ENCODE results near the gene PLK3.
A peak's percentile ranks its signal among the peaks of the same experiment; 100 is the strongest.
"Not testable (repeated sequence)": the region's sequence is repeated elsewhere in the genome, so short reads cannot be mapped to it uniquely, and the experiment has no call there.

The PLK3 gene

DNA sequence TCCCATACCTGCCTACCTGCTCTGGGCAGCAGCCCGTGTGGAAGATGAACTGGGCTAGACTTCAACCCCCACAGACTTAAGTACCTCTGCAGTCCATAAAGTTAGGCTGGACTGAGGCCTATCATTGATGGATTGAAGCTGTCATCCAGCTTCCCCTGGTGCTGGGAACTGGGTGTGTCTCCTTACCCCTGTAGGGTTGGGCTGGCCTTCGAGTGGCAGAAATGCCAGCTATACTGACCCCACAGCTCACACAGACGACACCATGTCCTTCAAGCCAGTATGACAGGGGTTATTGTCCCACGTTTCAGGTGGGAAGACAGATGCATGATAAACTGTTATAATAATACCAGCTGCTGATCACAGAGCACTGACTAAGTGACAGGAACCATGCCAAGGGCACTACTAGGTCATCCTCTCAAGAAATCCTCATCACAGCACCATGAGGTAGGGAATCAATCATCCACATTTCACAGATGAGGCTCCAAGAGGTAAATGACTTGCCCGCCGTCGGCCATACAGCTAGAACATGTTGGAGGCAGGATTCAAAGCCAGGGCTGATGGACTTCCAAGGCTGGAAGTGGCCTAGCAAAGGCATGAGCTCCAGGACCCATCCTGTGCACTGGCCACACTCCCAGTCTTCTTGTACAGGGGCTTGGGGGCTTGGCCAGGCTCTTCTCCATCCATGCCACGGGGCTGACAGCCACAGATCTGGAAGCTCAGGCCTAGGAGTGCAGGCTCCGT lies 11.9 kb upstream of the PLK3 start, which contains the start of gene BEST4:
Gene BEST4, minus strand, starts transcription at position 51 of the 741 bp plus-strand sequence. CDS start 465 bp downstream, outside the sequence.
- H3K9ac ChIP-seq (ENCODE audit: low read depth, low read length) = no peak within 1 kb of the TSS
- peaks cover 9% of the 10 kb centered on the region for H3K27me3 ChIP-seq (ENCODE audit: control insufficient read depth, insufficient read depth, low read length)
- peaks cover 30% of the 10 kb centered on the region for H3K4me1 ChIP-seq (ENCODE audit: control insufficient read depth, insufficient read depth, low read length)
- no peaks in the 10 kb centered on the region for H3K36me3 ChIP-seq (ENCODE audit: control insufficient read depth, insufficient read depth, low read length)
- no peaks in the 10 kb centered on the region for H3K9me3 ChIP-seq (ENCODE audit: control insufficient read depth, insufficient read depth, low read length)
- H3K4me3 ChIP-seq (ENCODE audit: low read depth, low read length) = no peak within 1 kb of the TSS
- H3K27ac ChIP-seq (ENCODE audit: low read depth, low read length) = no peak within 1 kb of the TSS

DNA sequence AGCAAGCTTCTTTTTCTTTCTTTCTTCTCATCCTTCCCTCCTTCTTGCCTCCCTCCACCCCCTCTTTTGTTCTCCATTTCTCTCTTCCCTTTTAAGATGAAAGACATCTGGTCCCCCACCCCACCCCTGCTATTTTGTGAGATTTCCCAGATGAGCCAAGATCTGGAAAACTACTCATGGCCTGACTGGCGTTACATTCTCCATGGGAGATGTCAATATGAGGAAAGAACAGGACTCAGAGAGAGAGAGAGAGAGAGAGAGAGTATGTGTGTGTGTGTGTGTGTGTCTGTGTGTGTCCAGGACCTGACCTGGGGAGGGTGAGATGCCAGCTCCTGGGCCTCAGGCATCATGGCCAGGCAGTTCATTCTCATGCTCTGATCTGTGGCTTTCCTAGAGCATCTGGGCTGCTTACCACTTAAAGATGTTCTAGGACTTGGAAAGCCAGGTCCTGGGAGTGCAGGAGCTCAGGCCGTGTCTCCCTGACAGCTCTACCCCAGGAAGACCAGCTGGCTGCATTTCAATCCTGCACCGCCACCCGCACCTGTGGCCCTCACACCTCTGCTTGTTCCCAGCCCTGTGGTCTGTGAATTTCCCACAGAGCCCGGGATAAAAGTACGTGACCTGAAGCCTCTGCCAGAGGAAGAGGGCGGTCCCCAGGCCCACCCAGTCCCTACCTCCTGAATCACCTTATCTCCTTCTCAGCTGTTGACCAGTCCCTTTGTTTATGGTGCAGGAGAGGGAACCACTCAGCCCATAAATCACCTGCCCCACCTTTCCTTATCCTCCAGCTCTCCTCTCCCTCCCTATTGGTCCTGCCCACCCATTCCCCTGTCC lies 9.0 kb upstream of the PLK3 start:
- Histone ChIP-seq H3K4me1 (ENCODE audit: control insufficient read depth, insufficient read depth, low read length) (peaks cover 17% of the 10 kb centered on the region), H3K9ac (ENCODE audit: low read depth, low read length) (no peak overlapping the region), H3K9me3 (ENCODE audit: control insufficient read depth, insufficient read depth, low read length) (no peaks in the 10 kb centered on the region), H3K4me3 (ENCODE audit: low read depth, low read length) (no peak overlapping the region), H3K27ac (ENCODE audit: low read depth, low read length) (no peak overlapping the region), H3K27me3 (ENCODE audit: control insufficient read depth, insufficient read depth, low read length) (peaks cover 3% of the 10 kb centered on the region; the same call in 1 of the 2 replicates), H3K36me3 (ENCODE audit: control insufficient read depth, insufficient read depth, low read length) (no peaks in the 10 kb centered on the region)

DNA sequence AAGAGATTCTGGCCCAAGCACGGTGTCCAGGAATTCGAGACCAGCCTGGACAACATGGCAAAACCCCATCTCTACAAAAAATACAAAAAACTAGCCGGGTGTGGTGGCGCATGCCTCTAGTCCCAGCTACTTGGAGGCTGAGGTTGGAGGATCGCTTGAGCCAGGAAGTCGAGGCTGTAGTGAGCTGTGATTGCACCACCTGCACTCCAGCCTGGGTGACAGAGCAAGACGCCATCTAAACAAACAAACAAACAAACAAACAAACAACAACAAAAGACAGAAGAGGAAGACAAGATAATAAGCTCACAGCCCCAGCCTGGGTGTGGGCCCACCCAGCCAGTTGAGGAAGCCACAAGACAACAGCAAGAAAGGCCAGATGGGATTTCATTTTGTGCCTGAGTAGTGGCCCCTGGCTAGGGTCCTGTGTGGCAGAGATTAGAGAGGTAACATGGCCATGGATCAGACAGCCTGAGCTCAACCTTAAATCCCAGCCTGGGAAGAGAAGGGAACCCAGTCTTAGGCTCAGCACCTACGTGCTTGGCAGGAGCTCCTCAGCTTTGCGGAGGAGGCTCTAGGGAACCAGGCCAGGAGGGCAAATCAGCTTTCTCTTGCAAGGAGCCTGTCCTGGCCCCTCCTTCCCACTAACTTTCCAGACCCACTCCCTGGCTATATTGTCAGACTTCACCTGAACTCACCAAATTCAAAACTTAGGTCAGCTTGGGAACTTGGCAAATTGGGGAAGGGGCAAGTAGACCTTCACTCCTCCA lies 7.3 kb upstream of the PLK3 start:
- no peaks in the 10 kb centered on the region for H3K36me3 ChIP-seq (ENCODE audit: control insufficient read depth, insufficient read depth, low read length)
- peak overlapping the region; percentile 58 for H3K27ac ChIP-seq (ENCODE audit: low read depth, low read length)
- H3K9ac ChIP-seq (ENCODE audit: low read depth, low read length) = no peak overlapping the region
- H3K27me3 ChIP-seq (ENCODE audit: control insufficient read depth, insufficient read depth, low read length) = no peaks in the 10 kb centered on the region
- peaks cover 10% of the 10 kb centered on the region for H3K4me1 ChIP-seq (ENCODE audit: control insufficient read depth, insufficient read depth, low read length)
- no peaks in the 10 kb centered on the region for H3K9me3 ChIP-seq (ENCODE audit: control insufficient read depth, insufficient read depth, low read length)
- no peak overlapping the region for H3K4me3 ChIP-seq (ENCODE audit: low read depth, low read length)

DNA sequence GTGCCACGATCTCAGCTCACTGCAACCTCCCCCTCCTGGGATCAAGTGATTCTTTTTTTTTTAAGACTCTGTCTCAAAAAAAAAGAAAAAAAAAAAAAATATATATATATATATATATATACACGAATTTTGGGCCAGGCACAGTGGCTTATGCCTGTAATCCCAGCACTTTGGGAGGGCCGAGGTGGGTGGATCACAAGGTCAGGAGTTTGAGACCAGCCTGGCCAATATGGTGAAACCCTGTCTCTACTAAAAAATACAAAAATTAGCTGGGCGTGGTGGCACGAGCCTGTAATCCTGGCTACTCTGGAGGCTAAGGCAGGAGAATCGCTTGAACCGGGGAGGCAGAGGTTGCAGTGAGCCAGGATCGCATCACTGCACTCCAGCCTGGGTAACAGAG lies 2.3 kb upstream of the PLK3 start:
- H3K27me3 ChIP-seq (ENCODE audit: control insufficient read depth, insufficient read depth, low read length); H3K9ac ChIP-seq (ENCODE audit: low read depth, low read length); H3K27ac ChIP-seq (ENCODE audit: low read depth, low read length); H3K4me3 ChIP-seq (ENCODE audit: low read depth, low read length); H3K4me1 ChIP-seq (ENCODE audit: control insufficient read depth, insufficient read depth, low read length); H3K9me3 ChIP-seq (ENCODE audit: control insufficient read depth, insufficient read depth, low read length): not testable (repeated sequence)
- peaks cover 11% of the 10 kb centered on the region; the same call in 1 of the 2 replicates for H3K36me3 ChIP-seq (ENCODE audit: control insufficient read depth, insufficient read depth, low read length)

DNA sequence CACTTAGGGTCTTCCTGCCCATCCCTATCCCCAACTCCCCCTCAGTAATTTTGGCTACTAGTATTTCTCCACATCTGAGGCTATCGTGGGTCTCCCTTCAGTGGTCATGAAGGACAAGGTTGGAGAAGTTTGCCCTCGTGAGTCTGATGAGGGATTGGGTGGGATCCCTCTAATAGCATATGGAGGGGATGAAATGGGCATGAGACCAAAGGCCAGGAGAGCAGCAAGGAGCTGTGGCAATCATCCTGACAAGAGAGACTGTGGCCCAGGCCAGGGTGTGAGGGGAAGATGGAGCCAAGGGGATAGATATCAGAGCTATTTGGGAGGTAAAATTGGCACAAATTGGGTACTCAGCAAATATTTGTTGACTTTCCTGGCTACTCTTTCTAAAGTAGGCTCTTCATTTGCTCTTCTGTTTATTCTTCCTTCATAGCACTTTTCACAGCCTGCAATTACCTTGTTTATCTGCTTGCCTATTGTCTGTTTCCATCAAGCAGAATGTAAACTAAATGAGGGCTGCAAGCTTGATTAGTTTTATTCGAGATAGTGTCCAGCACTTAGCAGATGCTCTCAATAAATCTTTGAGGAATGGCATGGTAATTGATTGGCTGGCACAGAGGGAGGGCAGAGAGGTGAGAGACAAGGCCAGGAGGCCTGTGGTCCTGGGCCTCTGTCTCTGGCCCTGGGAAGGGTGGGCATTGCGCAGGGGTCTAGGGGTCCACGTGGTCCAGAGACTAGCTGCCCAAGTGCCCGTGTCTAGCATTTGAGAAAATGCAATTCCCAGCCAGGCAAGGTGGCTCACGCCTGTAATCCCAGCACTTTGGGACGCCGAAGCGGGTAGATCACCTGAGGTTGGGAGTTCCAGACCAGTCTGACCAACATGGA lies 1.5 kb upstream of the PLK3 start:
- Histone ChIP-seq H3K9ac (ENCODE audit: low read depth, low read length) (no peak overlapping the region), H3K36me3 (ENCODE audit: control insufficient read depth, insufficient read depth, low read length) (peaks cover 19% of the 10 kb centered on the region), H3K27me3 (ENCODE audit: control insufficient read depth, insufficient read depth, low read length) (peaks cover 4% of the 10 kb centered on the region), H3K4me1 (ENCODE audit: control insufficient read depth, insufficient read depth, low read length) (no peaks in the 10 kb centered on the region), H3K4me3 (ENCODE audit: low read depth, low read length) (no peak overlapping the region), H3K9me3 (ENCODE audit: control insufficient read depth, insufficient read depth, low read length) (no peaks in the 10 kb centered on the region), H3K27ac (ENCODE audit: low read depth, low read length) (no peak overlapping the region)

DNA sequence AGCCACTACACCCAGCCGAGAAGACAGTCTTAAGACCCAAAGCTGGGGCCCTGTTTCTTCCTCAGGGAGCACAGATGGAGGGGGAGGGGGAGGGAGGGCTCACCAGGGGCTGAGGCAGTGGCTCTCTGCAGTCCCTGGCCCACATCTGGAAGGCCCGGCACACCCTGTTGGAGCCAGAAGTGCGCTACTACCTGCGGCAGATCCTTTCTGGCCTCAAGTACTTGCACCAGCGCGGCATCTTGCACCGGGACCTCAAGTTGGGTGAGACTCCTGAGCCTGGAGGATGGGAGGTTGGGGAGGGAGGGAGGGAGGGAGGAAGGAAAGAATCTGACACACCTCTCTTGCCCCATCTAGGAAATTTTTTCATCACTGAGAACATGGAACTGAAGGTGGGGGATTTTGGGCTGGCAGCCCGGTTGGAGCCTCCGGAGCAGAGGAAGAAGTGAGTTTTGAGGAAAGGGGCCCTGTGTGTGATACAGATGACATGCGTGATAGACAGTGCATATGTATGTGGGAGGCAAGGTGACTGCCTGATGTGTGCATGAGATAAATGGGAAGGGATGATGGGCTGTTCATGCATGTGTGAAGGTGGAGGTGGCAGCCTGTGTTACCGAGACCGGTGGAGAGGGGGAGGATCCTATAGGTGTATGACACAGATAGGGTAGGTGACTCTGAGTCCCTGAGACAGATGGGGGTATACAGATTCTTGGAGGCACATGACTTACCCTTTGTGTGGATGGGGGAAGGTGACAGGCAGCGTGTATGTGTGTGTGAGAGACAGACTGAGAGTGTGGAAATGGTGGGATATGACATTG lies 1.5 kb downstream of the PLK3 start:
- H3K36me3 ChIP-seq (ENCODE audit: control insufficient read depth, insufficient read depth, low read length) = peaks cover 37% of the 10 kb centered on the region
- no peak overlapping the region for H3K9ac ChIP-seq (ENCODE audit: low read depth, low read length)
- no peak overlapping the region for H3K27ac ChIP-seq (ENCODE audit: low read depth, low read length)
- no peaks in the 10 kb centered on the region for H3K9me3 ChIP-seq (ENCODE audit: control insufficient read depth, insufficient read depth, low read length)
- H3K27me3 ChIP-seq (ENCODE audit: control insufficient read depth, insufficient read depth, low read length) = peaks cover 4% of the 10 kb centered on the region
- H3K4me3 ChIP-seq (ENCODE audit: low read depth, low read length) = no peak overlapping the region; the same call in 1 of the 2 replicates
- H3K4me1 ChIP-seq (ENCODE audit: control insufficient read depth, insufficient read depth, low read length) = peaks cover under 1% of the 10 kb centered on the region

DNA sequence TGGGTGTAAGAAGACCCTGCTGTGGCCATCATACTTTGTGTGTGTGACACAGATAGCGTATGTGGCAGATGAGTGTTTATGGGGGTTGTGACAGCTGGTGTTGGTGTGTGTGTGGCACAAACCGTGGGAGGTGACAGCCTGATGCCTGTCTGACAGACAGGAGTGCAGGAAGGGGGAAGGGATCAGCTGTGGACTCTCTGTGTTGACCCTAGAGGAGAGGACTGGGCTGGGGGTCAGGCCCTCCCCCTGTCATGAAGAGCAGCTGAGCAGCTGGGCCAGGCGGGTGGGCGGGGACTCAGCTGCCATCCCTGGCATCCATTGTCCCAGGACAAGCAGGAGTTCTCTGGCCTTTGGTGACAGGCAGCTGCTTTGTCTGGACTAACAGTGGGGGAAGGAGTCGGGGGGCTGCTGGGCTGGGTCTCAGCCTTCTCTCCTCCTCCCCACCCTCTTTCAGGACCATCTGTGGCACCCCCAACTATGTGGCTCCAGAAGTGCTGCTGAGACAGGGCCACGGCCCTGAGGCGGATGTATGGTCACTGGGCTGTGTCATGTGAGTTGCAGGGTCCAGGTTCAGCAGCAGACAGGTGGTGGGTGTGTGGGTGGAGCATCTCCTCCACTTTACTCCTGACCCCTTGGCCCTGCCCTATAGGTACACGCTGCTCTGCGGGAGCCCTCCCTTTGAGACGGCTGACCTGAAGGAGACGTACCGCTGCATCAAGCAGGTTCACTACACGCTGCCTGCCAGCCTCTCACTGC lies 2.3 kb downstream of the PLK3 start:
- H3K27ac ChIP-seq (ENCODE audit: low read depth, low read length) = no peak overlapping the region
- peaks cover 9% of the 10 kb centered on the region for H3K4me1 ChIP-seq (ENCODE audit: control insufficient read depth, insufficient read depth, low read length)
- H3K4me3 ChIP-seq (ENCODE audit: low read depth, low read length) = no peak overlapping the region; the same call in 1 of the 2 replicates
- peaks cover 40% of the 10 kb centered on the region for H3K36me3 ChIP-seq (ENCODE audit: control insufficient read depth, insufficient read depth, low read length)
- peaks cover 4% of the 10 kb centered on the region for H3K27me3 ChIP-seq (ENCODE audit: control insufficient read depth, insufficient read depth, low read length)
- H3K9ac ChIP-seq (ENCODE audit: low read depth, low read length) = no peak overlapping the region
- no peaks in the 10 kb centered on the region for H3K9me3 ChIP-seq (ENCODE audit: control insufficient read depth, insufficient read depth, low read length)

DNA sequence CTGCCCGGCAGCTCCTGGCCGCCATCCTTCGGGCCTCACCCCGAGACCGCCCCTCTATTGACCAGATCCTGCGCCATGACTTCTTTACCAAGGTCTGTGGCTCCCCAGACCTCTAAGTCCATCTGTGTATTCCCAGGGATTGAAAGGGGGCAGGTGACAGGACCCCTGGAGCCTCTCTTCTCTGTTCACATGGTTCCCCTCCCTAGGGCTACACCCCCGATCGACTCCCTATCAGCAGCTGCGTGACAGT lies 2.8 kb downstream of the PLK3 start:
- Histone ChIP-seq H3K4me1 (ENCODE audit: control insufficient read depth, insufficient read depth, low read length) (peaks cover 14% of the 10 kb centered on the region), H3K27me3 (ENCODE audit: control insufficient read depth, insufficient read depth, low read length) (peaks cover 4% of the 10 kb centered on the region), H3K36me3 (ENCODE audit: control insufficient read depth, insufficient read depth, low read length) (peaks cover 40% of the 10 kb centered on the region), H3K9me3 (ENCODE audit: control insufficient read depth, insufficient read depth, low read length) (no peaks in the 10 kb centered on the region), H3K9ac (ENCODE audit: low read depth, low read length) (no peak overlapping the region), H3K4me3 (ENCODE audit: low read depth, low read length) (no peak overlapping the region), H3K27ac (ENCODE audit: low read depth, low read length) (no peak overlapping the region)

DNA sequence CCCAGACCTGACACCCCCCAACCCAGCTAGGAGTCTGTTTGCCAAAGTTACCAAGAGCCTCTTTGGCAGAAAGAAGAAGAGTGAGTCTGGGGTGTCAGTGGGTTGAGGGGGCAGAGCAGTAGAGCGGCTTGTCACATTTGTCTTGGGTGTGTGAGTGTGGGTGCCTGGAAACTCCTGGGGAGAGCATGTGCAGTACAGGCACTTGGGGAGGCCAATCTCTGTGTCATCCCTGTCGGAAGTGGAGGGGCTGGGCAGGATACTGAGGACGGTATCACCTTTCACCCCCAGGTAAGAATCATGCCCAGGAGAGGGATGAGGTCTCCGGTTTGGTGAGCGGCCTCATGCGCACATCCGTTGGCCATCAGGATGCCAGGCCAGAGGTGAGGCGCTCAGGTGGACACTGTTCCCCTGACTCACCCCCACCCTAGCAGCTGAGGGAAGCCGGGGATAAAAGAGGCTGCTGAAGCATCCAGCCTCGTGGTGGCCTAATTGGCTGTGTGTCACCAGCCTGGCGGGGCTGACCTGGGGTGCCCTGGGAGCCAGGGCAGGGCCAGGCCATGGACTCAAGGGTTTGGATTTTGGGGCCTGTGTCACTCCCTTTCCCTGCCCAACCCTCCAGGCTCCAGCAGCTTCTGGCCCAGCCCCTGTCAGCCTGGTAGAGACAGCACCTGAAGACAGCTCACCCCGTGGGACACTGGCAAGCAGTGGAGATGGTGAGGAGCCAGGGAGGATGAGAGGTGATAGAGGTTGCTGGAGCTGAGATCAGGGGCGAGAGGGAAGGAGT lies 3.3 kb downstream of the PLK3 start:
- no peaks in the 10 kb centered on the region for H3K9me3 ChIP-seq (ENCODE audit: control insufficient read depth, insufficient read depth, low read length)
- H3K9ac ChIP-seq (ENCODE audit: low read depth, low read length) = no peak overlapping the region
- H3K27ac ChIP-seq (ENCODE audit: low read depth, low read length) = no peak overlapping the region
- peaks cover 19% of the 10 kb centered on the region for H3K4me1 ChIP-seq (ENCODE audit: control insufficient read depth, insufficient read depth, low read length)
- peaks cover 4% of the 10 kb centered on the region for H3K27me3 ChIP-seq (ENCODE audit: control insufficient read depth, insufficient read depth, low read length)
- peaks cover 40% of the 10 kb centered on the region for H3K36me3 ChIP-seq (ENCODE audit: control insufficient read depth, insufficient read depth, low read length)
- H3K4me3 ChIP-seq (ENCODE audit: low read depth, low read length) = no peak overlapping the region
